Measurements from ENCODE around the gene POLR3H. TPM values are rescaled to one million over a fixed set of nuclear protein-coding genes. Genes with fewer than 3 reads are reported as not detected.

POLR3H gene
- total RNA-seq, 1 experiment from 2014 or later, result 47.6 TPM

DNA sequence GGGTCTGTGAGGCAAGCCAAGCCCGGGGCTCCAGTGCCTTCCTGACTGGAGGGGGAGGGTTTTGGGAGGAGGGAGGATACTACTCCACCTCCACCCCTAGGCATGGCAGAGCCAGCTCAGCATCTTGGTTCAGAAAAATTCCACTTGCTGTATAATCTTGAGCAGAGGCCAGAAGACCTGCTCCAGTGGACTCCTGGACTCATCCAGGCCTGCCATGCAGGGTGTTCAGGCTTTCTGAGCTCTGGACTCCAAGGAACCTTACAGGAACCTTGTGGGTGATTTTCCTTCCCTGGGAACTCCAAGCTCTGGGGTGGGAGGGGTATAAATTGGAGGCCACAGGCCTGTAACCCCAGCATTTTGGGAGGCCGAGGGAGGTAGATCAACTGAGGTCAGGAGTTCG, 26.0 kb upstream of the POLR3H start:
- H3K4me3 ChIP-seq, result no peak overlapping the region
- no peak for TF ChIP-seq EZH2 (IDR thresholded peaks at IDR 0.05; ENCODE audit: low read depth)

DNA sequence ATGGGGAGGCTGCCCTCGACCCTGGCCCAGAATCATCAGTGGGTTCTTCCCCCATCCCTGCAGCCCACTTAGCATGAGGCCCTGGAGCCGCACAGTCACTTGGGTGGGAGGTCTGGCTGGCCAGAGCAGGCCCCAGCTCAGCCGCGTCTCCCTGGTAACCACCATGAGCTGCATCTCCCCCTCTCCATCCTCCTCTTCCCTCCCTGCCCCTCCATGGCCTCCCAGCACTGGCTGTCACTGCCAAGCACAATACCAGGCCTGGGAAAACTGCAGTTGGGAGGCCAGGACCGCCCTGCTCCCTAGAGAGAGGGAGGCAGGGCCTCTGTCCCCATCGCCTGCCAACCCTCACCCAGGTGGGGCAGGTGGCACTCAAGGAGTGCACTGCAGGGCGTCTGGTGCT, 24.5 kb upstream of the POLR3H start:
- H3K9me2 ChIP-seq (ENCODE audit: insufficient read depth), result no peaks in the 10 kb centered on the region
- no peak overlapping the region for H3K4me3 ChIP-seq
- H3F3A ChIP-seq (ENCODE audit: insufficient read depth, low read depth), result peaks cover 30% of the 10 kb centered on the region
- H3K79me2 ChIP-seq (ENCODE audit: low read depth), result no peaks in the 10 kb centered on the region
- H2AFZ ChIP-seq, result no peak overlapping the region
- H4K20me1 ChIP-seq (ENCODE audit: insufficient read depth), result no peaks in the 10 kb centered on the region
- H3K4me2 ChIP-seq, result no peak overlapping the region
- ChIA-PET POLR2A (ENCODE audit: unreplicated experiment) (interaction anchor here (0.6 kb wide), 1 partner anchor 501 kb away, joined by 5 read pairs; no protein-coding TSS in a partner anchor), CTCF (no interaction called here)
- H3K27ac ChIP-seq, result no peak overlapping the region
- no TSS peak for BruUV-seq (replicated peaks)
- intact Hi-C loops (cut with micrococcal nuclease; ENCODE audit: unreplicated experiment), result no loop called here
- H3K27me3 ChIP-seq (ENCODE audit: insufficient read depth, low read depth), result no peaks in the 10 kb centered on the region
- H3K36me3 ChIP-seq (ENCODE audit: low read depth), result no peaks in the 10 kb centered on the region
- H3K4me1 ChIP-seq (replicated peaks; ENCODE audit: insufficient read depth), result peaks cover 24% of the 10 kb centered on the region
- no peak for DNase-seq
- TF ChIP-seq, protein P1, sequence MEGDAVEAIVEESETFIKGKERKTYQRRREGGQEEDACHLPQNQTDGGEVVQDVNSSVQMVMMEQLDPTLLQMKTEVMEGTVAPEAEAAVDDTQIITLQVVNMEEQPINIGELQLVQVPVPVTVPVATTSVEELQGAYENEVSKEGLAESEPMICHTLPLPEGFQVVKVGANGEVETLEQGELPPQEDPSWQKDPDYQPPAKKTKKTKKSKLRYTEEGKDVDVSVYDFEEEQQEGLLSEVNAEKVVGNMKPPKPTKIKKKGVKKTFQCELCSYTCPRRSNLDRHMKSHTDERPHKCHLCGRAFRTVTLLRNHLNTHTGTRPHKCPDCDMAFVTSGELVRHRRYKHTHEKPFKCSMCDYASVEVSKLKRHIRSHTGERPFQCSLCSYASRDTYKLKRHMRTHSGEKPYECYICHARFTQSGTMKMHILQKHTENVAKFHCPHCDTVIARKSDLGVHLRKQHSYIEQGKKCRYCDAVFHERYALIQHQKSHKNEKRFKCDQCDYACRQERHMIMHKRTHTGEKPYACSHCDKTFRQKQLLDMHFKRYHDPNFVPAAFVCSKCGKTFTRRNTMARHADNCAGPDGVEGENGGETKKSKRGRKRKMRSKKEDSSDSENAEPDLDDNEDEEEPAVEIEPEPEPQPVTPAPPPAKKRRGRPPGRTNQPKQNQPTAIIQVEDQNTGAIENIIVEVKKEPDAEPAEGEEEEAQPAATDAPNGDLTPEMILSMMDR (conservative IDR thresholded peaks at IDR 0.05), result no peak
- no peak for TF ChIP-seq EZH2 (IDR thresholded peaks at IDR 0.05; ENCODE audit: low read depth)
- H3K9me3 ChIP-seq (ENCODE audit: insufficient read depth, low read depth), result no peaks in the 10 kb centered on the region

More for the DNA sequence above, 26.0 kb upstream of the POLR3H start:
- no peak for DNase-seq
- CTCF ChIA-PET, result no interaction called here
- Histone ChIP-seq H3K9me3 (ENCODE audit: insufficient read depth, low read depth) (no peaks in the 10 kb centered on the region), H3K9me2 (ENCODE audit: insufficient read depth) (no peaks in the 10 kb centered on the region), H3K79me2 (ENCODE audit: low read depth) (no peaks in the 10 kb centered on the region), H3K4me2 (no peak overlapping the region), H2AFZ (no peak overlapping the region), H3F3A (ENCODE audit: insufficient read depth, low read depth) (peaks cover 24% of the 10 kb centered on the region), H3K27me3 (ENCODE audit: insufficient read depth, low read depth) (no peaks in the 10 kb centered on the region), H3K36me3 (ENCODE audit: low read depth) (no peaks in the 10 kb centered on the region), H4K20me1 (ENCODE audit: insufficient read depth) (no peaks in the 10 kb centered on the region), H3K4me1 (replicated peaks; ENCODE audit: insufficient read depth) (peaks cover 10% of the 10 kb centered on the region), H3K27ac (no peak overlapping the region)
- POLR2A ChIA-PET (ENCODE audit: unreplicated experiment), result no interaction called here
- intact Hi-C loops (cut with micrococcal nuclease; ENCODE audit: unreplicated experiment), result no loop called here
- no TSS peak for BruUV-seq (replicated peaks)

DNA sequence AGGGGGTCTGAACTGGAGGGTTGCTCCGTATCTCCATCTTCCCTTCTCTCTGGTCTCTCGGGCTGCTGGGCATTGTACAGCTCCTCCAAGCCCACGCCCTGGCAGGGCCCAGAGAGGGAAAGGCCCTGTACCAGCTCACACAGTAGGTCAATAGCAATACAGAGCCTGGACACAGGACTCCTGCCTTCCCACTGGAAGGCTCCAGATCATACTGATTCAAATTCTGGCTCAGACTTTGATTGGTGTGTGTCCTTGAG, 23.2 kb upstream of the POLR3H start:
- Histone ChIP-seq H3K9me3 (ENCODE audit: insufficient read depth, low read depth) (no peaks in the 10 kb centered on the region), H3K79me2 (ENCODE audit: low read depth) (no peaks in the 10 kb centered on the region), H3K4me3 (no peak overlapping the region), H3K9me2 (ENCODE audit: insufficient read depth) (no peaks in the 10 kb centered on the region), H3K27ac (no peak overlapping the region), H3K36me3 (ENCODE audit: low read depth) (no peaks in the 10 kb centered on the region), H3F3A (ENCODE audit: insufficient read depth, low read depth) (peaks cover 43% of the 10 kb centered on the region), H4K20me1 (ENCODE audit: insufficient read depth) (no peaks in the 10 kb centered on the region), H3K4me2 (no peak overlapping the region), H2AFZ (no peak overlapping the region), H3K27me3 (ENCODE audit: insufficient read depth, low read depth) (no peaks in the 10 kb centered on the region), H3K4me1 (replicated peaks; ENCODE audit: insufficient read depth) (peaks cover 38% of the 10 kb centered on the region)
- POLR2A ChIA-PET (ENCODE audit: unreplicated experiment), result interaction anchor here (0.6 to 0.7 kb wide), 2 partner anchors 14 to 22 kb away, joined by 3 to 9 read pairs; partner anchors contain the start of gene PMM1
- DNase-seq, result no peak
- CTCF ChIA-PET, result interaction anchor here (0.6 kb wide), 1 partner anchor 727 kb away, joined by 3 read pairs; no protein-coding TSS in a partner anchor
- TF ChIP-seq EZH2 (IDR thresholded peaks at IDR 0.05; ENCODE audit: low read depth), result no peak
- TF ChIP-seq, protein P1 (conservative IDR thresholded peaks at IDR 0.05), result no peak
- intact Hi-C loops (cut with micrococcal nuclease; ENCODE audit: unreplicated experiment), result no loop called here
- BruUV-seq (replicated peaks), result no TSS peak

All from PC-9 (cell line).